Measurements from ENCODE around the gene CPEB4.

DNA sequence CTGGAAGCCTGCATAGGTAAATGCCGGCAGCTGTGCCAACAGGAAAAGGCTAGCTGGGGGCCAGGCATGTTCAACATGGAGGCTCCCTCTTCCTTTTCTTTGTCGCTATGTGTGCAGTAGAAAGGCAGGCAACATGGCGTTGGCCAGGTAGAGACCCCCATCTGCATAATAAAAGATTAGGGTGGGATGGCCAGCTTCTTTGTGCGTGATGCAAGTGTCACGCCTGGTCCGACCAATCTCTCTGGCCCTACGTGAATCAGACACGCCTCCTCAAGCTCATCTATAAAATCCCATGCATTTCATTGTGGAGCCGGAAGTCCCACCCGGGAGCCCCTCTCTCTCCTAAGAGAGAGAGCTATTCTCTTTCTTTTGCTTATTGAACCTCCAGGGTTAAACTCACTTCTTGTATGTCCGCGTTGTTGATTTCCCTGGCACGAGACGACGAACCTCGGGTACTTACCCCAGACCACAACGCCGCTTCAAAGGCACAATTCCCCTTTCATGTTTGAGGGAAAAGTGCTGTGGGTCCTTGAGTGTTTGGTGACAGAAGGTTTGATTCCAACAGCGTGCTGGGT, 75.8 kb downstream of the CPEB4 start:
- TF ChIP-seq, protein P1, sequence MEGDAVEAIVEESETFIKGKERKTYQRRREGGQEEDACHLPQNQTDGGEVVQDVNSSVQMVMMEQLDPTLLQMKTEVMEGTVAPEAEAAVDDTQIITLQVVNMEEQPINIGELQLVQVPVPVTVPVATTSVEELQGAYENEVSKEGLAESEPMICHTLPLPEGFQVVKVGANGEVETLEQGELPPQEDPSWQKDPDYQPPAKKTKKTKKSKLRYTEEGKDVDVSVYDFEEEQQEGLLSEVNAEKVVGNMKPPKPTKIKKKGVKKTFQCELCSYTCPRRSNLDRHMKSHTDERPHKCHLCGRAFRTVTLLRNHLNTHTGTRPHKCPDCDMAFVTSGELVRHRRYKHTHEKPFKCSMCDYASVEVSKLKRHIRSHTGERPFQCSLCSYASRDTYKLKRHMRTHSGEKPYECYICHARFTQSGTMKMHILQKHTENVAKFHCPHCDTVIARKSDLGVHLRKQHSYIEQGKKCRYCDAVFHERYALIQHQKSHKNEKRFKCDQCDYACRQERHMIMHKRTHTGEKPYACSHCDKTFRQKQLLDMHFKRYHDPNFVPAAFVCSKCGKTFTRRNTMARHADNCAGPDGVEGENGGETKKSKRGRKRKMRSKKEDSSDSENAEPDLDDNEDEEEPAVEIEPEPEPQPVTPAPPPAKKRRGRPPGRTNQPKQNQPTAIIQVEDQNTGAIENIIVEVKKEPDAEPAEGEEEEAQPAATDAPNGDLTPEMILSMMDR (conservative IDR thresholded peaks at IDR 0.05; ENCODE audit: low read depth, low read length) = no peak
- no peak for TF ChIP-seq MXI1 (IDR thresholded peaks at IDR 0.05; ENCODE audit: borderline replicate concordance, low read depth, low read length)
- no peak for TF ChIP-seq POLR2A (IDR thresholded peaks at IDR 0.05; ENCODE audit: low read depth, low read length)
- TF ChIP-seq, protein P2, sequence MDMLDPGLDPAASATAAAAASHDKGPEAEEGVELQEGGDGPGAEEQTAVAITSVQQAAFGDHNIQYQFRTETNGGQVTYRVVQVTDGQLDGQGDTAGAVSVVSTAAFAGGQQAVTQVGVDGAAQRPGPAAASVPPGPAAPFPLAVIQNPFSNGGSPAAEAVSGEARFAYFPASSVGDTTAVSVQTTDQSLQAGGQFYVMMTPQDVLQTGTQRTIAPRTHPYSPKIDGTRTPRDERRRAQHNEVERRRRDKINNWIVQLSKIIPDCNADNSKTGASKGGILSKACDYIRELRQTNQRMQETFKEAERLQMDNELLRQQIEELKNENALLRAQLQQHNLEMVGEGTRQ (IDR thresholded peaks at IDR 0.05; ENCODE audit: low read depth, low read length) = no peak
- TF ChIP-seq SMC3 (IDR thresholded peaks at IDR 0.05; ENCODE audit: low read depth, low read length) = no peak
- TF ChIP-seq BHLHE40 (IDR thresholded peaks at IDR 0.05; ENCODE audit: low read depth, low read length) = no peak

Data from IMR-90 (cell line).